ENCODE results near the gene PTH2. TPM values are rescaled to one million over a fixed set of nuclear protein-coding genes. Genes with fewer than 3 reads are reported as not detected.

The PTH2 gene
- total and polyA plus RNA-seq, 2 of the 8 experiments (the other 6 are each of a cell fraction or from before 2014, with no cell fraction given), result not detected

DNA sequence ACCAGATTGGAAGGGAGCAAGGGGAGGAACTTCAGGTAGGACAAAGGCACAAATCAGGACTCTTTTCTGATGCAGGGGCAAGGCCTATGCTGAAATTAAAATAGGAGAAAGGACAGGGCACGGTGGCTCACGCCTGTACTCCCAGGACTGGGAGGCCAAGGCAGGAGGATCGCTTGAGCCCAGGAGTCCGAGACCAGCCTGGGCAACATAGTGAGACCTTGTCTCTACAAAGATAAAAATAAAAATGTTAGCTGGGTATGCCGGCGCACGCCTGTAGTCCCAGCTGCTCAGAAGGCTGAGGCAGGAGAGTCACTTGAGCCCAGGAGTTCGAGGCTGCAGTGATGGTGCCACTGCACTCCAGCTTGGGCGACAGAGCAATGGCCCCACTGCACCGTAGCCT lies 12.4 kb upstream of the PTH2 start:
- H2BK20ac ChIP-seq (ENCODE audit: low read length), result 0 out of 2 replicates have a peak overlapping the region, but pooled peaks have one; percentile 66
- H4K91ac ChIP-seq (replicated peaks; ENCODE audit: insufficient read length, low read length), result no peak overlapping the region
- H4K5ac ChIP-seq (ENCODE audit: insufficient read length, low read depth, low read length), result no peak overlapping the region
- peak overlapping the region; percentile 79 for H3K4ac ChIP-seq (replicated peaks; ENCODE audit: insufficient read length, low read depth, low read length)
- TF ChIP-seq KDM4A (IDR thresholded peaks at IDR 0.05; ENCODE audit: low read depth, low read length, severe bottlenecking) (no peak), TBP (IDR thresholded peaks at IDR 0.05; ENCODE audit: low read depth, low read length) (no peak), CREB1 (IDR thresholded peaks at IDR 0.05) (no peak), GTF2F1 (IDR thresholded peaks at IDR 0.05; ENCODE audit: borderline replicate concordance, low read depth, low read length) (no peak)
- no peaks in the 10 kb centered on the region for H3K36me3 ChIP-seq (ENCODE audit: control insufficient read depth in 2 of 4, insufficient read depth in 4 of 4, low read length in 3 of 4)
- H3K4me3 ChIP-seq (ENCODE audit: extremely low read depth in 1 of 4, insufficient read depth in 2 of 4, low read depth in 3 of 4, low read length in 4 of 4), result peak overlapping the region in 1 of 4 experiments; percentile 55; a peak in 4 of 8 replicates
- peaks cover 29 to 68% (median 57%) of the 10 kb centered on the region in 4 experiments; a peak in 6 of 7 replicates for H3K27me3 ChIP-seq (replicated peaks in 1 of 4; ENCODE audit: control insufficient read depth in 3 of 4, extremely low read depth in 1 of 4, insufficient read depth in 3 of 4, low read length in 3 of 4)
- H2AK5ac ChIP-seq (ENCODE audit: low read depth, low read length), result 0 out of 2 replicates have a peak overlapping the region, but pooled peaks have one; percentile 42
- FAIRE-seq, result no peak
- no peak overlapping the region for H2BK5ac ChIP-seq (ENCODE audit: low read depth, low read length)
- no peaks in the 10 kb centered on the region for H3K79me2 ChIP-seq (ENCODE audit: control insufficient read depth in 1 of 2, insufficient read depth in 2 of 2, low read length in 2 of 2)
- 0 out of 2 replicates have a peak overlapping the region, but pooled peaks have one; percentile 36 for H2AFZ ChIP-seq (ENCODE audit: low read length)
- 93% methylated on average over 10 of the region's 10 CpGs; no CpG with 5 or more reads in 1 of the 2 experiments for WGBS, 2 experiments (ENCODE audit: extremely low coverage in 1 of 2, insufficient coverage in 1 of 2, insufficient read length in 1 of 2, insufficient replicate concordance in 2 of 2, low coverage in 1 of 2, low lambda C conversion rate in 2 of 2, missing lambda C conversion rate in 1 of 2)
- no peak for DNase-seq (ENCODE audit: low read depth in 1 of 2, low spot score in 2 of 2)
- H3K79me1 ChIP-seq (ENCODE audit: low read depth, low read length), result no peaks in the 10 kb centered on the region
- H3K9me3 ChIP-seq (ENCODE audit: insufficient read depth in 2 of 2, low read depth in 1 of 2, low read length in 1 of 2), result peaks cover 0 to 2% of the 10 kb centered on the region in 2 experiments; a peak in 1 of 4 replicates
- H3K27ac ChIP-seq (ENCODE audit: low read depth, low read length), result no peak overlapping the region
- H2BK12ac ChIP-seq (ENCODE audit: low read depth, low read length), result peak overlapping the region; percentile 87; the same call in 1 of the 2 replicates
- CTCF ChIA-PET (ENCODE audit: partially characterized antibody), result interaction anchor here (0.8 to 4.7 kb wide), 14 partner anchors 8 to 103 kb away, joined by 3 to 38 read pairs (median 4); partner anchors contain the start of genes DKKL1, GFY and PTH2
- no peak overlapping the region for H3K23ac ChIP-seq (ENCODE audit: insufficient read length)
- no peak overlapping the region for H4K8ac ChIP-seq (ENCODE audit: extremely low read depth, insufficient read depth, low read length)
- H3K4me1 ChIP-seq (replicated peaks in 1 of 4; ENCODE audit: control insufficient read depth in 3 of 4, insufficient read depth in 4 of 4, low read length in 3 of 4), result peaks cover 0 to 21% (median 12%) of the 10 kb centered on the region in 4 experiments; a peak in 5 of 7 replicates
- peaks cover 10% of the 10 kb centered on the region; the same call in 1 of the 2 replicates for H3K23me2 ChIP-seq (ENCODE audit: low read depth, low read length)
- no peaks in the 10 kb centered on the region for H4K20me1 ChIP-seq (replicated peaks in 1 of 2; ENCODE audit: control insufficient read depth in 1 of 2, insufficient read depth in 2 of 2, low read length in 2 of 2)
- peak overlapping the region; percentile 52 to 80 for H3K4me2 ChIP-seq (ENCODE audit: insufficient read depth in 1 of 2, low read depth in 2 of 2, low read length in 2 of 2)
- H3K14ac ChIP-seq (ENCODE audit: insufficient read length), result no peak overlapping the region
- peak overlapping the region; percentile 97 for H2BK15ac ChIP-seq (ENCODE audit: low read length)
- H3K9ac ChIP-seq (replicated peaks in 1 of 4; ENCODE audit: extremely low read depth in 1 of 4, low read depth in 3 of 4, low read length in 3 of 4), result no peak overlapping the region
- peak overlapping the region; percentile 75 for H3K18ac ChIP-seq (ENCODE audit: extremely low read depth, low read length)
- no peak overlapping the region for H3K56ac ChIP-seq (replicated peaks; ENCODE audit: insufficient read length, low read depth, low read length)
- POLR2A ChIA-PET (ENCODE audit: partially characterized antibody), result interaction anchor here (0.6 to 2.3 kb wide), 14 partner anchors 8 to 173 kb away, joined by 3 to 17 read pairs (median 4); partner anchors contain the start of genes ALDH16A1, GFY and RPL13A
- no peak overlapping the region for H2BK120ac ChIP-seq (replicated peaks; ENCODE audit: low read depth, low read length)
